Osteocyte (in vitro differentiated cells): ENCODE measurements around the gene ZNF350. TPM values are rescaled to one million over a fixed set of nuclear protein-coding genes. Genes with fewer than 3 reads are reported as not detected.
"Not testable (repeated sequence)": the region's sequence is repeated elsewhere in the genome, so short reads cannot be mapped to it uniquely, and the experiment has no call there.

ENCODE experiments used
- DNase-seq: peaks from one replicate; pipeline ENCODE4 v3.0.0; 2021; ENCODE audit warnings: mixed read lengths; ENCODE audit not compliant: unreplicated experiment; ENCODE audit errors: extremely low spot score
- H3K27ac Mint-ChIP-seq: one replicate; pipeline ENCODE4 v1.8.0; 2021; ENCODE audit warnings: mild to moderate bottlenecking, mixed read lengths; ENCODE audit not compliant: unreplicated experiment
- H3K27me3 Mint-ChIP-seq: one replicate; pipeline ENCODE4 v1.8.0; 2021; ENCODE audit warnings: mixed read lengths; ENCODE audit not compliant: unreplicated experiment
- H3K36me3 Mint-ChIP-seq: one replicate; pipeline ENCODE4 v1.8.0; 2021; ENCODE audit warnings: mixed read lengths; ENCODE audit not compliant: unreplicated experiment
- H3K4me1 Mint-ChIP-seq: one replicate; pipeline ENCODE4 v1.8.0; 2021; ENCODE audit warnings: mixed read lengths; ENCODE audit not compliant: unreplicated experiment
- H3K4me3 Mint-ChIP-seq: one replicate; pipeline ENCODE4 v1.8.0; 2021; ENCODE audit warnings: mild to moderate bottlenecking, moderate library complexity, mixed read lengths; ENCODE audit not compliant: unreplicated experiment
- H3K9me3 Mint-ChIP-seq: one replicate; pipeline ENCODE4 v1.8.0; 2021; ENCODE audit warnings: mixed read lengths; ENCODE audit not compliant: unreplicated experiment
- total RNA-seq: library from RNA; stranded (reverse); gene quantifications from 2 replicates; pipeline ENCODE4 v1.2.1, GENCODE V29; 2021
- TF ChIP-seq, protein P1 (sequence below): fragments of 200-600 bp; sonication (generic); IDR thresholded peaks from 2 replicates; pipeline ENCODE4 v1.5.0; 2021; ENCODE audit warnings: antibody characterized with exemption, mild to moderate bottlenecking, moderate library complexity

Gene ZNF350
- total RNA-seq, 1 donor from 2014 or later: 10.6 TPM

DNA sequence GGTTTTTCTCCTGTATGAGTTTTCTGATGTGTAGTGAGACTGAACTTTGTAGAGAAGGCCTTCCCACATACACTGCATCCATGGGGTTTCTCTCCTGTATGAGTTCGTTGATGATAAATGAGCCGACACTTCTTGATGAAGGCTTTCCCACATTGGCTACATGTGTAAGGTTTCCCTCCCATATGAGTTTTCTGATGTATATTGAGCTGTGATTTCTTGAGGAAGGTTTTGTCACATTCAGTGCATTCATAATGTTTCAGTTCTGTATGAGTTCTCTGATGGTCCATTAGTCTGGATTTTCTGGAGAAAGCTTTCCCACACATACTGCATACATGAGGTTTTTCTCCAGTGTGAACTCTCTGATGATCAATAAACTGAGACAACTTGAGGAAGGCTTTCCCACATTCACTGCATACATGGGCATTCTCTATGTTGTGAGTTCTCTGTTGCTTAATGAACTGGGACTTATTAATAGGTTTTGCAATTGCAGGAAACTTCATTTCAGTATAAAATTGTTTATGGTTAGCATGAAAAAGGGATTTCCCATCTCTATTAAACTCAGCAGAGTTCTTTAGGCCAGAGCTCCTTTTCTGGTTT is 7.5 kb upstream of the ZNF350 start:
- H3K4me3 Mint-ChIP-seq: no peak overlapping the region
- TF ChIP-seq, protein P1, sequence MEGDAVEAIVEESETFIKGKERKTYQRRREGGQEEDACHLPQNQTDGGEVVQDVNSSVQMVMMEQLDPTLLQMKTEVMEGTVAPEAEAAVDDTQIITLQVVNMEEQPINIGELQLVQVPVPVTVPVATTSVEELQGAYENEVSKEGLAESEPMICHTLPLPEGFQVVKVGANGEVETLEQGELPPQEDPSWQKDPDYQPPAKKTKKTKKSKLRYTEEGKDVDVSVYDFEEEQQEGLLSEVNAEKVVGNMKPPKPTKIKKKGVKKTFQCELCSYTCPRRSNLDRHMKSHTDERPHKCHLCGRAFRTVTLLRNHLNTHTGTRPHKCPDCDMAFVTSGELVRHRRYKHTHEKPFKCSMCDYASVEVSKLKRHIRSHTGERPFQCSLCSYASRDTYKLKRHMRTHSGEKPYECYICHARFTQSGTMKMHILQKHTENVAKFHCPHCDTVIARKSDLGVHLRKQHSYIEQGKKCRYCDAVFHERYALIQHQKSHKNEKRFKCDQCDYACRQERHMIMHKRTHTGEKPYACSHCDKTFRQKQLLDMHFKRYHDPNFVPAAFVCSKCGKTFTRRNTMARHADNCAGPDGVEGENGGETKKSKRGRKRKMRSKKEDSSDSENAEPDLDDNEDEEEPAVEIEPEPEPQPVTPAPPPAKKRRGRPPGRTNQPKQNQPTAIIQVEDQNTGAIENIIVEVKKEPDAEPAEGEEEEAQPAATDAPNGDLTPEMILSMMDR: no peak

DNA sequence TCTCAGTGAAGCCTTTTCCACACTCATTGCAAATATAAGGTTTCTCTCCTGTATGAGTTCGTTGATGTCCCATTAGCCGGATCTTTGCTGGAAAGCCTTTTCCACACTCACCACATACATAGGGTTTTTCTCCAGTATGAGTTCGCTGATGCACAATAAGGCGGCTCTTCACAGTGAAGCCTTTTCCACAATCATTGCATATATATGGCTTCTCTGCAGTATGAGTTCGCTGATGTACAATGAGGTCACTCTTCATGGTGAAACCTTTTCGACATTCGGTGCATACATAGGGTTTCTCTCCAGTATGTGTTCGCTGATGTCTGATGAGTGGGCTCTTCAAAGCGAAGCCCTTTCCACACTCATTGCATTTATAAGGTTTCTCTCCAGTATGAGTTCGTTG is 6.8 kb upstream of the ZNF350 start:
- TF ChIP-seq, protein P1: no peak
- Mint-ChIP-seq H3K4me1 (no peaks in the 10 kb centered on the region), H3K27me3 (no peaks in the 10 kb centered on the region), H3K27ac (no peak overlapping the region), H3K4me3 (no peak overlapping the region), H3K36me3 (peaks cover 83% of the 10 kb centered on the region), H3K9me3 (peaks cover 47% of the 10 kb centered on the region)
- no peak for DNase-seq

More for the DNA sequence above, 7.5 kb upstream of the ZNF350 start:
- Mint-ChIP-seq H3K9me3 (peaks cover 44% of the 10 kb centered on the region), H3K4me1 (no peaks in the 10 kb centered on the region), H3K27ac (no peak overlapping the region), H3K27me3 (no peaks in the 10 kb centered on the region), H3K36me3 (peaks cover 83% of the 10 kb centered on the region)
- DNase-seq: no peak

DNA sequence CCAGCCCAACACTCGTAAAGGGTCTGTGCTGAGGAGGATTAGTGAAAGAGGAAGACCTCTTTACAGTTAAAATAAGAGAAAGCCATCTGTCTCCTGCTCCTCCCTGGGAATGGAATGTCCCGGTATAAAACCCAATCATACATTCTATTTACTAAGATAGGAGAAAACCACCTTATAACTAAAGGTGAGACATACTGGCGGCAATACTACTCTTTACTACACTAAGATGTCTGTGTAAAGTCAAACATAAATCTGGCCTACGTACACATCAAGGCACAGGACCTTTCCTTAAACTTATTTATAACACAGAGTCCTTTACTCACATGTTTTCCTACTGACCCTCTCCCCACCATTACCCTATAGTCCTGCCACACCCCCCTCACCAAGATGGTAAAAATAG is 3.3 kb downstream of the ZNF350 start:
- DNase-seq: no peak
- H3K9me3 Mint-ChIP-seq: peaks cover 34% of the 10 kb centered on the region

DNA sequence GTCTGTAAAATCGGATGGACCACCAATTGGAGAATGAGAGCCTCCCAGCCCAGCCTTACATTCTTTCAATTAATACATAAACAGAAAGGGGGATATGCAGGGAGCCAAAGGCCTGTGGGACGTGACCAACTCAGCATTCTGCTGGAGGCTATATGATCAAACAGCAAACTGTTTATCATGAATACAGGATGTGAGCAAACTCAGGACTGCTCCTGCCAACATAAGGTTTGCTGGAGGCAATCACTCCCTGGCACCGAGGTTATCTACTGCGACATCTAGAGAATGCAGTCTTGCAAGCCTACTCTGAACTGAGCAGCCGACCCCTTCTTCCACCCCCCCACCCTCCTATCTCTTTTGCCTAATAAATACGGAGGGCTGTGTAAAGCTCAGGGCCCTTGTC is 5.7 kb downstream of the ZNF350 start:
- H3K27ac Mint-ChIP-seq, H3K4me3 Mint-ChIP-seq, H3K27me3 Mint-ChIP-seq, H3K4me1 Mint-ChIP-seq, DNase-seq: not testable (repeated sequence)
- Mint-ChIP-seq H3K9me3 (peaks cover 42% of the 10 kb centered on the region), H3K36me3 (peaks cover 56% of the 10 kb centered on the region)

More for the DNA sequence above, 3.3 kb downstream of the ZNF350 start:
- H3K27ac Mint-ChIP-seq: no peak overlapping the region
- peaks cover 16% of the 10 kb centered on the region for H3K4me1 Mint-ChIP-seq
- peaks cover 52% of the 10 kb centered on the region for H3K36me3 Mint-ChIP-seq
- no peaks in the 10 kb centered on the region for H3K27me3 Mint-ChIP-seq
- H3K4me3 Mint-ChIP-seq: no peak overlapping the region
- TF ChIP-seq, protein P1: no peak

DNA sequence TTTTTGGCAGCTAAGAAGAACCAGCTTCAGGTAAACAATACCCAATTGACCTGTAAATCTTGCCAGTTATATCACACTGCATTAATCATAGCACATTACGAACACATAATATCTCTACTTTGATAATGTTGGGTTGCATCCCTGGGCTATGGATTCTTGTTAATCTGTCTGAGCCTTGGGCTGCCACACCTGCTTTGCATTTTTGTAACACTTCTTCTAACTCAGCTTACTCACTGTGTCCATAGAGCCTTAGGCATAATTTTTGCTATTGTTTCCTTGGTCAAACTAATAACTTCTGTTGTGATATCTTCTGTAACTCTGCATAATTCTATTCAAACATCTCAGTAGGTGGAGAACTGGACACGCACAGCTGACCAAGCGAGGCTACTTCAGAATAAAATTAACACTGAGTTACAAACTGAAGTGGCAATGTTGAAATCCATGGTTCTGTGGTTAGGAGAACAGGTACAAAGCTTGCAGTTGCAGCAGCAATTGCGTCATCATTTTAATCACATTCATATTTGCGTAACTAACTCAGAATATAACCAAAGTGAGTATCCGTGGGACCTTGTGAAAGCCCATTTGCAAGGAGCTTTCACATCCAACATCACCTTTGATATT is 6.4 kb downstream of the ZNF350 start:
- DNase-seq: no peak
- Mint-ChIP-seq H3K27me3 (no peaks in the 10 kb centered on the region), H3K9me3 (peaks cover 42% of the 10 kb centered on the region), H3K4me1 (peaks cover 2% of the 10 kb centered on the region), H3K36me3 (peaks cover 58% of the 10 kb centered on the region), H3K27ac (no peak overlapping the region), H3K4me3 (no peak overlapping the region)
- TF ChIP-seq, protein P1: no peak
